IMR-90 (cell line): ENCODE measurements around the gene CLDN7.

Experiments
- BHLHE40 ChIP-seq: fragments of 150-350 bp; IDR thresholded peaks from 2 replicates; pipeline ENCODE4 v1.6.1; 2016; ENCODE audit warnings: mild to moderate bottlenecking, low read depth, low read length
- CEBPB ChIP-seq: IDR thresholded peaks from 2 replicates; pipeline ENCODE4 v1.6.1; 2012; ENCODE audit warnings: low read depth, low read length, improper control_type of control experiment
- FOS ChIP-seq: fragments of 150-350 bp; IDR thresholded peaks from 2 replicates; pipeline ENCODE4 v1.6.1; 2016; ENCODE audit warnings: low read depth, low read length
- POLR2A ChIP-seq: IDR thresholded peaks from 2 replicates; pipeline ENCODE4 v1.6.1; 2012; ENCODE audit warnings: mild to moderate bottlenecking, low read depth, low read length
- TF ChIP-seq, protein P1 (sequence below): conservative IDR thresholded peaks from 2 replicates; pipeline ENCODE4 v1.5.1; 2012; ENCODE audit warnings: mild to moderate bottlenecking, low read depth, low read length, improper control_type of control experiment
- TF ChIP-seq, protein P2 (sequence below): fragments of 150-350 bp; IDR thresholded peaks from 2 replicates; pipeline ENCODE4 v1.6.1; 2016; ENCODE audit warnings: low read depth, mild to moderate bottlenecking, low read length, moderate library complexity, borderline replicate concordance

DNA sequence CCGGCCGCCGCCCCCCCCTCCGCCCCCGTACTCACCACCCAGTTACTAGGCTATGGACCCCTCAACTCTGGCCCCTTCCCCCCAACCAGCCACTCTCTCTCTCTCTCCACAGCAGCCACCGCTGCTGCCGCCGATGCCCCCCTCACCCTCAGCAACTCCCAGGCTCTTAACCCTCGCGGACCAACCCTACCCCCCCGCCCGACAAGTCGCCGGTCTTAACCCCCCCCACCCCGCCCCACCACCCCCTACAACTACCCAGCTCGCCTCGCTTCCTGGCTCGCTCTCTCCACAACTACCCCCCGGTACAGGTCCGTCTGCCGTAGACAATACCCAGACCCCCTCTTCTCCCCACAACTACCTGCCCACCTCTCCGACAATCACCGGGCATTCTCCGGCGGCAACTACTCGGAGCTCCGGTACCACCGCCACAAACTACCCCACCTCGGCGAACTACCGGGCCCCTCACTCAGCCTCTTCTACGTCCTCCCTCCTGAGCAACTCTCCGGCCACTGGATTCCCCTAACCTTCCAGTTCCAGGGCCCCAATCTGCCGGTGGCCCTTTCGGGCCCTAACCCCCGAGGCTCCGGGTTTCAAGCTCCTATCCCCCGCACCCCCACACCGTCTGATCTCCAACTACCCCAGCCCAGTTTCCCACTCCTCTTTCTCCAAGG, 23.7 kb downstream of the CLDN7 start:
- TF ChIP-seq, protein P1, sequence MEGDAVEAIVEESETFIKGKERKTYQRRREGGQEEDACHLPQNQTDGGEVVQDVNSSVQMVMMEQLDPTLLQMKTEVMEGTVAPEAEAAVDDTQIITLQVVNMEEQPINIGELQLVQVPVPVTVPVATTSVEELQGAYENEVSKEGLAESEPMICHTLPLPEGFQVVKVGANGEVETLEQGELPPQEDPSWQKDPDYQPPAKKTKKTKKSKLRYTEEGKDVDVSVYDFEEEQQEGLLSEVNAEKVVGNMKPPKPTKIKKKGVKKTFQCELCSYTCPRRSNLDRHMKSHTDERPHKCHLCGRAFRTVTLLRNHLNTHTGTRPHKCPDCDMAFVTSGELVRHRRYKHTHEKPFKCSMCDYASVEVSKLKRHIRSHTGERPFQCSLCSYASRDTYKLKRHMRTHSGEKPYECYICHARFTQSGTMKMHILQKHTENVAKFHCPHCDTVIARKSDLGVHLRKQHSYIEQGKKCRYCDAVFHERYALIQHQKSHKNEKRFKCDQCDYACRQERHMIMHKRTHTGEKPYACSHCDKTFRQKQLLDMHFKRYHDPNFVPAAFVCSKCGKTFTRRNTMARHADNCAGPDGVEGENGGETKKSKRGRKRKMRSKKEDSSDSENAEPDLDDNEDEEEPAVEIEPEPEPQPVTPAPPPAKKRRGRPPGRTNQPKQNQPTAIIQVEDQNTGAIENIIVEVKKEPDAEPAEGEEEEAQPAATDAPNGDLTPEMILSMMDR, result no peak
- TF ChIP-seq FOS (no peak), CEBPB (no peak), POLR2A (no peak), BHLHE40 (no peak)
- TF ChIP-seq, protein P2, sequence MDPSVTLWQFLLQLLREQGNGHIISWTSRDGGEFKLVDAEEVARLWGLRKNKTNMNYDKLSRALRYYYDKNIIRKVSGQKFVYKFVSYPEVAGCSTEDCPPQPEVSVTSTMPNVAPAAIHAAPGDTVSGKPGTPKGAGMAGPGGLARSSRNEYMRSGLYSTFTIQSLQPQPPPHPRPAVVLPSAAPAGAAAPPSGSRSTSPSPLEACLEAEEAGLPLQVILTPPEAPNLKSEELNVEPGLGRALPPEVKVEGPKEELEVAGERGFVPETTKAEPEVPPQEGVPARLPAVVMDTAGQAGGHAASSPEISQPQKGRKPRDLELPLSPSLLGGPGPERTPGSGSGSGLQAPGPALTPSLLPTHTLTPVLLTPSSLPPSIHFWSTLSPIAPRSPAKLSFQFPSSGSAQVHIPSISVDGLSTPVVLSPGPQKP, result no peak
